HT1080 (cell line): ENCODE data around the gene NPAS3. TPM values are rescaled to one million over a fixed set of nuclear protein-coding genes. Genes with fewer than 3 reads are reported as not detected.
A peak's percentile ranks its signal among the peaks of the same experiment; 100 is the strongest.

Experiments
- DNase-seq: peaks from one replicate; pipeline ENCODE4 v3.0.0-alpha.2; 2015; ENCODE audit warnings: low read depth
- total RNA-seq: library from RNA; depleted of rRNA; stranded (reverse); fragments of >200 nt; shearing (Covaris generic); gene quantifications from 2 replicates; pipeline ENCODE4 v1.2.3, GENCODE V29; 2014

The NPAS3 gene
- total RNA-seq, 1 experiment from 2014 or later = 0.18 TPM

DNA sequence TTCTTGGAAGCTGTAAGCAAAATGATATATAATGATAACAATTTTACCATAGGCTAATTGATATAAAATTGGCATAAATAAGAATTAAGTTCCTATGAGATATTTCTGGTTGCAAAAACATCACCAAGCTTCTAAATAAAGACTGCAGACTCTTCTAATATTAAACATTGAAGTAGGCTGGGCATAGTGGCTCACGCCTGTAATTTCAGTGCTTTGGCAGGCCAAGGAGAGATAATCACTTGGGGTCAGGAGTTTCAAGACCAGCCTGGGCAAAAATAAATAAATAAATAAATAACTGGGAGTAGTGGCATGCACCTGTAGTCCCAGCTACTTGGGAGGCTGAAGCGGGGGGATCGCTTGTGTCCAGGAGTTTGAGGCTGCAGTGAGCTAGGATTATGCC lies 71.8 kb downstream of the NPAS3 start:
- no peak for DNase-seq

DNA sequence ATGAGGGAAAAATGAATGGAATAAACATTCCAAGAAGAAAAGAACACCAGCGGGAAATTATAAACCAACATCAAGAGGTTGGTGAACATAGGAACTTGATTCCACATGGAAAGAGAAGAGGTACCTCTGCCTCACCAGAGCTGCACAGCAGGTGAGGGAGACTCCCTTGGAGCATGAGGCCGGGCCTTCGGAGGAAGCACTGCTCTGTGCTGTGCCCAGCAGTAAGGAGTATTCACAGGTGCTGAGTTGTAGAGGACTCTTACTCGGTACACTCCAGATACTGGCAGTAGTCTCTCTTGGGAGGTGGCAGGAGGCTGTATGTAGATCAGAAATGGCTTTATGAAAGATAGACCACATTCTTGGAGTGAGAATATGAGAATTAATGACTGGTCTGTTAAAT lies 76.0 kb downstream of the NPAS3 start:
- no peak for DNase-seq

DNA sequence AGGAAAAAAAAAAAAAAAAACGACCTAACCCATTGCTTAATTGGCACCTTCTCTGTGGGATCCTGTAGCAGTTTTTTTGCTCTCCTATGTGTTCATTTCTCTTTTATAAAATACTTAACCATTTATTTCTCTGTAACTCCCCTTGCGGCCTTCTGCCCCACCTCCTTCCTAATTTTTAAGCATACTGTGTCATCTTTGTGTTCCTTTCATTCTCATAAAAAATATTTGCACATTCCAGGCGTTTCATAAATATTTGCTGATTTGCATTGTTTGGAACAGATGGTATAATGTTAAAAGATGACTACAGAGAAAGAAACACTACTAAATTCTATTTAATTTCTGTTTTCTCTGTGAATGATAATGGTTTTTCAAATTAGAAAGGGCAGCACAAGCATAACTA lies 77.9 kb downstream of the NPAS3 start:
- no peak for DNase-seq

DNA sequence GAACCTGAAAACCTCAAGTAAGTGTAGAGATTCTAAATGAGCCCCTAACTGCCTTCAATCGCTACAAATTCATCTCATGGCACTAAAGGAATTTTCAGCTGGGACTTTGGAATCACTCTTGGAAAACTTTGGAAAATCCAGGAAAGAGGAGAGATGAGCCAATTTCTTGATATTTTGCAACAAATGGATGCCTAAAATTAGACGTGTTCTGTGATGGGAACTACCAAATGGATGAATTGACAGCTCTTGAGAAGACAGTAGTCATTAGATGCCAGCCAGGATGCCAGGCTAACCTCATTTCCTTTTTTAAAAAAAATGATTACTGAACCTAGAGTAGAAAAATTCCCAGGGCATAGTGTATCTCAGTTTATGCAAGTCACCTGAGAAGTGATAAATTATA lies 78.3 kb downstream of the NPAS3 start:
- no peak for DNase-seq

DNA sequence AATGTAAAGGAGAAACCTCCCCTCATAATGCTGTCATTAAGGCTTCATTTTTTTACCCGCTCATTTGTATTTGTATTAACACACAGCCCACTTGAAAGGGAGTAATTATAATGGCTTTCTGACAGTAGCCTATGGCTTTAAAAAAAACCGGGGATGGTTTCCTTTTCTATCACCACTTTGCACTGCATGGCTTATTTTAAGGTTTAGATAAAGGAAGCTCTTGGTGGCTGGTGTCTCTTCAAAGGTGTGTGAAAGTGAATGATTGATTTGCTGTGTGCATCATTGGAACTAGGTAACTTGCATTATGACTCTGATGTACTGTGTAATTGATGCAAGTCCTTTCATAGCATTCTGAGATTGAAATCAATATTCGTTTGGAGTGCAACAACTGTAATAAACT lies 80.7 kb downstream of the NPAS3 start:
- no peak for DNase-seq

- no peak for DNase-seq
These were observed 88.3 kb downstream of the NPAS3 start for GRCh38 chr14:33026850-33027430.

- no peak for DNase-seq
These were observed 90.8 kb downstream of the NPAS3 start for GRCh38 chr14:33029511-33029910.

- no peak for DNase-seq
These were observed 91.7 kb downstream of the NPAS3 start for GRCh38 chr14:33030386-33030785.

- no peak for DNase-seq
These were observed 96.9 kb downstream of the NPAS3 start for GRCh38 chr14:33035416-33036194.

GRCh38 chr14:33039311-33039710 lies 100.6 kb downstream of the NPAS3 start:
- DNase-seq = no peak

DNA sequence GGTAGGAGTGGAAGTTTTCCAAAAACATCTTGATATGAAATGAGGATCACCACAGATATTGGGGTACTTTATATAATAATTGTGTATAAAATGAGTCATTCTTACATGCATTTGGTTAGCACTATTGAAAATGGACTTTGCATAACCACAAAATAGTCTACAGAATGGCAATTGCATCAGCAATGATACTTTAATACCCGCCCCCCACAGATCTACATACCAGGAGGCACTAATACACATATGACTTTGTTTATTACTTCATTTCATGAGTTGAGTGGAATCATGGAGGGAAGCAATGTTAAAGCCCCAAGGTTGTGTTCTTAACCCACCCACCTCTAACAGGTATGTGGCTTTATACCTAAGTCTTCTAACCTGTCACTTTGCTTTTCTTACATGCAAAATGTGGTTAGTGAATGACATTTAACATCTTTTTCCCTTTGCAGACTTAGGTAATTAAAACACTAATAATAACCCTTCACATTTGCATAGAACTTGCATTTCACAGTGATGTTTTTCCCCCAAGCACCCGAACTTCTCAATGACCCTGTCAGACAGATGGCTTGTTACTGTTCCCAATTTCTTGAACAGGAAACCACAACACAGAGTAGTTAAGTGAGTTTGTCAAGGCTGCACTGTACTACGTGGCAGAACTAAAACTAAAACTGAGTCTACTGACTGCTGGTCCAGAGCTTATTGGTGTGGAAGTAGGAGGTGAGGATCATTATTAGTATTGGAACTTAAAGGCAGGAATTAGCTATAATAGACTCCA lies 101.9 kb downstream of the NPAS3 start:
- no peak for DNase-seq

DNA sequence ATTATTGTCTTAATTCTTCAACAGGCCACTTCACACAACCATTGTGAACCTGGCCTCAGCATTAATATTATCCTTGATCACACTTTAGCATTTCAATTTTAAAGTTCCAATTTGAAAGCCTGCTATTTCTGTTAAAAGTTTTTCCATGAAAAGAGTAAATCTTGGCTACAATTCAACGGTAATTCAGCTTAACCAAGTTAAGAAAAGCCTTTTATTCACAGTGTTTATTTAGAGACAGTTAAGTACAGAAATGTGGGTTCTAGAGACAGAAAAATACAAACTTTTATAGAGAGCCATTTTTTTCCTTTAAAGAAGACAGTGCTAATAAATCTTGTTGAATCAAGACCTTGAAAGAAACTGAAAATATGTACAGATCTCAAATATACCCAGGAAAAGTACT lies 103.9 kb downstream of the NPAS3 start:
- no peak for DNase-seq

- DNase-seq = no peak
These were observed 107.1 kb downstream of the NPAS3 start for GRCh38 chr14:33045760-33046159.

DNA sequence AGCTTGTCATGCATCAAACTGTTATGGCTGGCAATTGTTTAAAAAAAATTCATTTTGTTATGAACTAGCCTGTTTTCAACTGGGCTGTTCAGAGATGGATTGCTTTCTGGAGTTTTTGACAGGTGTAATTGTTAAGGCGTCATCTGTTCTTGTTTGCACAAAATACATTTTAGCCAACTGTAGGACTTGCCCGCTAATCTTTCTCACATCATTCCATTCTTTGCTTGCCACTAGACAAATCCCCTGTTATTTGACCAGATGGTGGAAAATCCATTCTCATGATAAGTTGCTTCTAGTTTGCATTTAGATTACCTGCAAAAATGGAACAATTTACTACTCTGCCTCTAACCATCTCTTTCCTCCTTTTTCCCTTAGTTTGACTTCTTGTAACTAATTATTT lies 114.3 kb downstream of the NPAS3 start:
- DNase-seq = no peak

GRCh38 chr14:33056213-33056612 lies 117.5 kb downstream of the NPAS3 start:
- no peak for DNase-seq

GRCh38 chr14:33057585-33057984 lies 118.9 kb downstream of the NPAS3 start:
- DNase-seq = no peak

GRCh38 chr14:33061667-33062325 lies 123.1 kb downstream of the NPAS3 start:
- DNase-seq = no peak

- peak; percentile 2 for DNase-seq
These were observed 123.8 kb downstream of the NPAS3 start for GRCh38 chr14:33062476-33062875.

DNA sequence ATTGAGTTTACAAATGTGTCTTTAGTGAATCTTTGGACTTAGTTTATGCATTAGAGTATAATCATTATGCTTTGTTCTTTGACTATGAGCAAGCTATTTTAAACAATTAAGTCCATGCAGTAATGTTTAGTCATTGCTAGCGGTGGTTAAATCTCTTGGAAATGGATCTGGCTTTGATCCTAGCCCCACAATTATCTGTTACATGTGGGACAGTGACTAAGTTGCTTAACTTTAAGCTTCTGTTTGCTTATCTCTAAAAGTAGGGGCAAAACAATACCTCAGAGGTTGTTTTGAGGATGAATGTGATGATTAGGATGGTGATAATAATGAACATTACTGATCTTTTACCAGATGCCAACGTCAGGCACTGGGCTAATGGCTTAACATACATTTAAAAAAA lies 124.2 kb downstream of the NPAS3 start:
- DNase-seq = peak; percentile 31

- DNase-seq = no peak
These were observed 124.8 kb downstream of the NPAS3 start for GRCh38 chr14:33063521-33063920.

- DNase-seq = no peak
These were observed 127.0 kb downstream of the NPAS3 start for GRCh38 chr14:33065634-33066033.

DNA sequence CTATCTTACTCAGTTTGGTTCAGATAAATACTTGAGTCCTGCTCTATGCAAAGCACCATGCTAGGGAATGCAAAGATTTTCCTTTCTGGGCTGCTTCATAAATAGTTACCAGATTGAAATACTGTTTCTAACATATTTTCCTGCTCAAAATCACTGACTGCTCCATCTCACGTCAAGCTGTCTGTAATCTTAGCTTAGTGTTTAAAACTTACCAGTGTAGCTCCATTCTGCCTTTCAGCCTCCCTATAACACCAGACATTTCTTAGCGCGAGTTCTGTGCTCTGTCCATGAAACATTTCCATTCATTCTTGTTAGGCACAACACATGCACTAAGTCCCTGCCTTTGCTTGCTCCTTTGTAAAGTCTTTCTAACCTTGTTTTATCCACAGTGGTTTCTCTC lies 129.4 kb downstream of the NPAS3 start:
- DNase-seq = no peak
